Breast epithelium (tissue), 4 donors: ENCODE results near the gene PDZRN3. TPM values are rescaled to one million over a fixed set of nuclear protein-coding genes. Genes with fewer than 3 reads are reported as not detected.

Experiments used
- DNase-seq, 2 donors: peaks; one replicate each; pipeline ENCODE4 v3.0.0-alpha.2; 2019; ENCODE audit warnings: low spot score in 2 of 2
- H3K27ac ChIP-seq, 2 donors: fragments of 200-600 bp; sonication (generic) in 1 of 2; one replicate each; pipeline ENCODE4 v1.5.1; 2016 to 2019; ENCODE audit warnings: mild to moderate bottlenecking in 1 of 2
- H3K27me3 ChIP-seq, 2 donors: fragments of 200-600 bp; sonication (generic) in 1 of 2; one replicate each; pipeline versions ENCODE4 v1.5.1 to v1.6.0; 2017 to 2019; ENCODE audit warnings: control low read depth in 1 of 2, mild to moderate bottlenecking in 1 of 2
- H3K36me3 ChIP-seq: fragments of 200-600 bp; one replicate; pipeline ENCODE4 v1.5.1; 2019
- H3K4me1 ChIP-seq, 2 donors: fragments of 200-600 bp; sonication (generic); one replicate each; pipeline ENCODE4 v1.5.1; 2016 to 2019; ENCODE audit warnings: control low read depth in 1 of 2
- H3K4me3 ChIP-seq, 3 donors: fragments of 200-600 bp; sonication (generic); 1 replicate in 2 of 3; 2 replicates in 1 of 3; pipeline ENCODE4 v1.5.1; 2016 to 2019; ENCODE audit warnings: mild to moderate bottlenecking in 3 of 3, moderate library complexity in 2 of 3
- H3K9me3 ChIP-seq, 2 donors: fragments of 200-600 bp; sonication (generic) in 1 of 2; one replicate each; pipeline ENCODE4 v1.5.1; 2016 to 2019; ENCODE audit warnings: control low read depth in 1 of 2
- CTCF ChIP-seq, 3 donors: fragments of 450-650 bp; IDR thresholded peaks; one replicate each; pipeline ENCODE4 v1.5.1; 2016 to 2017; ENCODE audit warnings: antibody characterized with exemption in 3 of 3, mild to moderate bottlenecking in 3 of 3, moderate library complexity in 3 of 3
- POLR2A ChIP-seq: fragments of 450-650 bp; IDR thresholded peaks from one replicate; pipeline ENCODE4 v1.6.1; 2016; ENCODE audit warnings: antibody characterized with exemption, mild to moderate bottlenecking, moderate library complexity
- POLR2AphosphoS5 ChIP-seq, 3 donors: sonication (generic); formaldehyde crosslinking; IDR thresholded peaks; one replicate each; pipeline ENCODE4 v1.6.1; 2017; ENCODE audit warnings: antibody characterized with exemption in 3 of 3
- intact Hi-C: fragments of 100-400 bp; cut with DNase I; formaldehyde crosslinking; loops from one replicate; pipeline ENCODE4 v1.15.1; 2023; ENCODE audit warnings: low total_unique reads
- total RNA-seq, 3 donors: library from RNA; depleted of rRNA; stranded (reverse); fragments of >200 nt; gene quantifications; one replicate each; pipeline ENCODE4 v1.1.0, GENCODE V29; 2016

The PDZRN3 gene
- total RNA-seq, 3 donors from 2014 or later: 36.0 to 79.6 (median 37.6) TPM

GRCh38 chr3:73448761-73449301 is 175.9 kb downstream of the PDZRN3 start:
- no peaks in the 10 kb centered on the region for H3K36me3 ChIP-seq
- TF ChIP-seq POLR2AphosphoS5 (IDR thresholded peaks at IDR 0.05) (no peak), POLR2A (no peak), CTCF (IDR thresholded peaks at IDR 0.05) (no peak)
- no peak overlapping the region for H3K4me3 ChIP-seq
- no peaks in the 10 kb centered on the region for H3K27me3 ChIP-seq
- no peaks in the 10 kb centered on the region for H3K9me3 ChIP-seq
- H3K4me1 ChIP-seq: no peaks in the 10 kb centered on the region
- intact Hi-C loops: no loop called here
- H3K27ac ChIP-seq: no peak overlapping the region
- no peak for DNase-seq

- Histone ChIP-seq H3K27ac (no peak overlapping the region), H3K36me3 (no peaks in the 10 kb centered on the region), H3K4me3 (no peak overlapping the region), H3K9me3 (no peaks in the 10 kb centered on the region), H3K4me1 (no peaks in the 10 kb centered on the region), H3K27me3 (no peaks in the 10 kb centered on the region)
- DNase-seq: no peak
- TF ChIP-seq POLR2AphosphoS5 (IDR thresholded peaks at IDR 0.05) (no peak), CTCF (IDR thresholded peaks at IDR 0.05) (no peak)
- intact Hi-C loops: no loop called here
Observed at GRCh38 chr3:73448041-73448440, 176.7 kb downstream of the PDZRN3 start.

- intact Hi-C loops: no loop called here
- H3K27ac ChIP-seq: no peak overlapping the region
- no peaks in the 10 kb centered on the region for H3K9me3 ChIP-seq
- TF ChIP-seq POLR2A (no peak), CTCF (IDR thresholded peaks at IDR 0.05) (no peak)
- DNase-seq: no peak
- H3K4me3 ChIP-seq: no peak overlapping the region
- no peaks in the 10 kb centered on the region for H3K36me3 ChIP-seq
- no peaks in the 10 kb centered on the region for H3K4me1 ChIP-seq
- H3K27me3 ChIP-seq: no peaks in the 10 kb centered on the region
Observed at GRCh38 chr3:73447111-73447510, 177.6 kb downstream of the PDZRN3 start.

- Histone ChIP-seq H3K4me3 (no peak overlapping the region), H3K36me3 (no peaks in the 10 kb centered on the region), H3K9me3 (no peaks in the 10 kb centered on the region), H3K4me1 (no peaks in the 10 kb centered on the region), H3K27ac (no peak overlapping the region), H3K27me3 (no peaks in the 10 kb centered on the region)
- intact Hi-C loops: no loop called here
- no peak for DNase-seq
- TF ChIP-seq POLR2AphosphoS5 (IDR thresholded peaks at IDR 0.05) (no peak), CTCF (IDR thresholded peaks at IDR 0.05) (no peak), POLR2A (no peak)
Observed at GRCh38 chr3:73446467-73447110, 178.2 kb downstream of the PDZRN3 start.

GRCh38 chr3:73442886-73443285 is 181.9 kb downstream of the PDZRN3 start:
- H3K27me3 ChIP-seq: no peaks in the 10 kb centered on the region
- no peak overlapping the region for H3K4me3 ChIP-seq
- no peaks in the 10 kb centered on the region for H3K4me1 ChIP-seq
- intact Hi-C loops: no loop called here
- H3K9me3 ChIP-seq: no peaks in the 10 kb centered on the region
- DNase-seq: no peak
- H3K27ac ChIP-seq: no peak overlapping the region
- H3K36me3 ChIP-seq: no peaks in the 10 kb centered on the region
- TF ChIP-seq CTCF (IDR thresholded peaks at IDR 0.05) (no peak), POLR2A (no peak), POLR2AphosphoS5 (IDR thresholded peaks at IDR 0.05) (no peak)
